ENCODE results near the gene FHIT.

DNA sequence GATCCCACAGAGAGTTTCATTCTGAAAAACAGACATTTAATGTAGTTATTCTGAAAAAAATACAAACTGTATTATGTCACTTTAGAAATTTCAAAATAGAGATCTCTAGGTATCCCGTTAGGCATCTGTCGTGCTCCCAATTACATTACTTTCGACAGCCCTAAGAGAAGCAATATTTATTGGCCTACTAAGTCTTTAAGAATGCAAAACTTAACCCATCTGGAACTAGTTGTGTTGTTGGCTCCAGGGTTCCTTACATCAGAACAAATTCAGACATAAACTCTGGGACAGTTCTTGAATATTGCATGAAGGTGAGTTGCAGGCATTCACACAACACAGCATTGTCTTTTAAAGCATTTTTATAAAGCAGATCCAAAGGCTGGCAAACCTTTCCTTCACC, 498.4 kb downstream of the FHIT start:
- TF ChIP-seq, protein P1, sequence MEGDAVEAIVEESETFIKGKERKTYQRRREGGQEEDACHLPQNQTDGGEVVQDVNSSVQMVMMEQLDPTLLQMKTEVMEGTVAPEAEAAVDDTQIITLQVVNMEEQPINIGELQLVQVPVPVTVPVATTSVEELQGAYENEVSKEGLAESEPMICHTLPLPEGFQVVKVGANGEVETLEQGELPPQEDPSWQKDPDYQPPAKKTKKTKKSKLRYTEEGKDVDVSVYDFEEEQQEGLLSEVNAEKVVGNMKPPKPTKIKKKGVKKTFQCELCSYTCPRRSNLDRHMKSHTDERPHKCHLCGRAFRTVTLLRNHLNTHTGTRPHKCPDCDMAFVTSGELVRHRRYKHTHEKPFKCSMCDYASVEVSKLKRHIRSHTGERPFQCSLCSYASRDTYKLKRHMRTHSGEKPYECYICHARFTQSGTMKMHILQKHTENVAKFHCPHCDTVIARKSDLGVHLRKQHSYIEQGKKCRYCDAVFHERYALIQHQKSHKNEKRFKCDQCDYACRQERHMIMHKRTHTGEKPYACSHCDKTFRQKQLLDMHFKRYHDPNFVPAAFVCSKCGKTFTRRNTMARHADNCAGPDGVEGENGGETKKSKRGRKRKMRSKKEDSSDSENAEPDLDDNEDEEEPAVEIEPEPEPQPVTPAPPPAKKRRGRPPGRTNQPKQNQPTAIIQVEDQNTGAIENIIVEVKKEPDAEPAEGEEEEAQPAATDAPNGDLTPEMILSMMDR (IDR thresholded peaks at IDR 0.05; ENCODE audit: low read depth, low read length, poor library complexity, severe bottlenecking), result no peak
- no peak for TF ChIP-seq EZH2phosphoT487 (IDR thresholded peaks at IDR 0.05; ENCODE audit: borderline replicate concordance, low read length)
